Activated T-cell treated with anti-CD3 and anti-CD28 coated beads, Interleukin-2, amount 50 U/mL, for 48 hours (primary cell): ENCODE measurements around the gene SH3RF3.
"Not testable (repeated sequence)": the region's sequence is repeated elsewhere in the genome, so short reads cannot be mapped to it uniquely, and the experiment has no call there.

Source experiments
- DNase-seq, 2 experiments: peaks; one replicate each; pipeline ENCODE4 v3.0.0-alpha.2; 2020

The SH3RF3 gene

GRCh38 chr2:109160714-109161440 lies 31.9 kb downstream of the SH3RF3 start:
- DNase-seq, result no peak

DNA sequence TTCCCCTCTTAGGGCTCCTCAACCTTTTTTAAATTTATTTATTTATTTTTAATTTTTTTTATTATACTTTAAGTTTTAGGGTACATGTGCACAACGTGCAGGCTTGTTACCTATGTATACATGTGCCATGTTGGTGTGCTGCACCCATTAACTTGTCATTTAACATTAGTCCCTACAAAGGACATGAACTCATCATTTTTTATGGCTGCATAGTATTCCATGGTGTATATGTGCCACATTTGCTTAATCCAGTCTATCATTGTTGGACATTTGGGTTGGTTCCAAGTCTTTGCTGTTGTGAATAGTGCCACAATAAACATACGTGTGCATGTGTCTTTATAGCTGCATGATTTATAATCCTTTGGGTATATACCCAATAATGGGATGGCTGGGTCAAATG lies 33.4 kb downstream of the SH3RF3 start:
- not testable (repeated sequence) for DNase-seq

DNA sequence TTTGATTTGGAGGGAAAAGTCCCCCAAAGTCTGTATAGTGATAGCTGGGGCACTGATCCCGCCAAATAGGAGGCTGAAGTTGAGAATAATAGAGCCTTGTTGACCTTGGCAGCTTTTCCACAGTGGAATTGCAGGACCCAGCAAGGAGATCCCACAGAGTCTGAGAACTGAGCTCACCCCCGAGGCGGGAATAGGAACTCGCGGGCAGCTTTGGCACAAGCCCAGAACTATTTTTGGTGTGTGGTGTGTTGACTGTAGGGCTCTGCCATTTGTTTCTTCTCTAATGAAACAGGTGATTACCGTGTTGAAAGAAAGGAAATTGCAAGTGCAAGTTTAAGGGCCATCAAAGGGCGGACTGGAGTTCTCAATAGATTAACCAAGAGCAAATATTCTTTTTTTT lies 34.0 kb downstream of the SH3RF3 start:
- DNase-seq, result no peak

DNA sequence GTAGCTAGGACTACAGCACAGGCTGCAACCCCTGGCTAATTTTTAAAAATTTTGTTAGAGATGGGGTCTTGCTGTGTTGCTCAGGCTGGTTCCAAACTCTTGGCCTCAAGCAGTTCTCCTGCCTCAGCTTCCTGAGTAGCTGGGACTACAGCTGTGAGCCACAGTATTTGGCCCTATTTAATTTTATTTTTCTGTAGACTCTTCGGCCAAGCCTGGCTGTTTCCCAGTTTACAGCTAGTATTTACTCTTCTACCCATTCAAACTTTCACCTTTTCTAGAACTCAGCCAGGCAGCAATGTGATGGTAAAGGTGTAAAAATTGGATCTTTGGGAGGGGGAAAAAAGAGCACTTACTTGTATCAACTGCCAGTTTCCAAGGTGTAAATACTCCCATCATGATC lies 35.3 kb downstream of the SH3RF3 start:
- no peak for DNase-seq

DNA sequence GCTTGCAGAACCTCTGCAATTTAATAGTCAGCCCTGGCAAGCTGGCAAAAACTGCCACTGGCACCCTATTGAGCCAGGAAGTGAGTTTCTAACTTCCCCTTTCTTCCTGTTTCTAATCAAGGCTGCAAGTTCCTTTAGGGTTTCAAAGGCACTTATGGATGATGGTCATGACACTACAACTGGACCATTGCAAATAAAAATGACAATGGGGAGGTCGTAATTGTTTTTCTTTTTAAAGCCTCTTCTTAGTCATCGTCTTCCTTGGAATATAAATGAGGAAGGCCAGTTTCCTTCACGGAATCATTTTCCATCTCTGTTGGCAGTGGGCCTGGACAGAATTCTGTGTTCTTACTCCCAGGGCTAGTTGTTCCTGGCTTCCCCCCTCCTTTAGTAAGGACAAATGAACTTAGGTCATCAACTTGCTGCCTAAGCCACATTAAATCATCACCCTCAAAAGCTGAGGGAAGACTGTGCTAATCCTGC lies 35.8 kb downstream of the SH3RF3 start:
- DNase-seq, result no peak

GRCh38 chr2:109166811-109167210 lies 37.8 kb downstream of the SH3RF3 start:
- no peak for DNase-seq

GRCh38 chr2:109168086-109168485 lies 39.1 kb downstream of the SH3RF3 start:
- DNase-seq, result no peak

DNA sequence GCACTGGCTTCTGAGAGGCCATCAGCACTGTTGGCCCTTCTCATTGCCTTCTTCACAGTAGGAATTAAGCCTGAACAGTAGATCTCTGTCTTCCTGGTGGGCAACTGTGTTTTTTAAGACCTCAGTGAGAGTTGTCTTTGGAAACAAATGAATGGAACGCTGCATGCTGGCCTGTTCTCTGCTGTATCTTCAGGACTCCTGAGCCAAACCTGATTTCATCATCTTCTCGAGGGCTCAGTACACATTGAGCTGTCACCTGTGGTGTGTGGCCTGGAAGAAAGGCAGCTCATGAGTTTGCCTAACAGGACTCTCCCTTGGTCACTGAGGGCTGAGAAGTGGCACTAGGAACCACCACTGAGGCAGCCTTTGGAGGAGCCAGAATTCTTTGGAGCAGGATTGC lies 39.7 kb downstream of the SH3RF3 start:
- no peak for DNase-seq

DNA sequence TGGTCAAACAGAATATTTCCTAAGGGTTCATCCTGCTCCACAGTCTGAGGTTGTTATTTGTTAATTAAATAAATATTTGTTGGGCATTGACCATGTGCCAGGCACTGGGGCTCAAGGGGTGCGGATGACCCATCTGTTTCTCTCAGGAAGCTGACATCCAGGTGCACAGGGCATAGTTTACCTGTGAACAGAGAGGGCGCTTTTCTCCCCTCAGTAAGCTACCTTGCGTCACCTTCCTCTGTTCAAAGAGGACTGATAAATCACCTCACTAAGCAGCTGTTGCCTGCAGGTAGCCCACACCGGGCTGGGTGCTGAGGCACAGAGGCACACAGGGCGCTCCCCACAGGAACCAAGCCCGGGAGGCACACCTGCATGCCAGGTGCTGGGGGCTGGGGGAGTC lies 41.6 kb downstream of the SH3RF3 start:
- DNase-seq, result no peak

DNA sequence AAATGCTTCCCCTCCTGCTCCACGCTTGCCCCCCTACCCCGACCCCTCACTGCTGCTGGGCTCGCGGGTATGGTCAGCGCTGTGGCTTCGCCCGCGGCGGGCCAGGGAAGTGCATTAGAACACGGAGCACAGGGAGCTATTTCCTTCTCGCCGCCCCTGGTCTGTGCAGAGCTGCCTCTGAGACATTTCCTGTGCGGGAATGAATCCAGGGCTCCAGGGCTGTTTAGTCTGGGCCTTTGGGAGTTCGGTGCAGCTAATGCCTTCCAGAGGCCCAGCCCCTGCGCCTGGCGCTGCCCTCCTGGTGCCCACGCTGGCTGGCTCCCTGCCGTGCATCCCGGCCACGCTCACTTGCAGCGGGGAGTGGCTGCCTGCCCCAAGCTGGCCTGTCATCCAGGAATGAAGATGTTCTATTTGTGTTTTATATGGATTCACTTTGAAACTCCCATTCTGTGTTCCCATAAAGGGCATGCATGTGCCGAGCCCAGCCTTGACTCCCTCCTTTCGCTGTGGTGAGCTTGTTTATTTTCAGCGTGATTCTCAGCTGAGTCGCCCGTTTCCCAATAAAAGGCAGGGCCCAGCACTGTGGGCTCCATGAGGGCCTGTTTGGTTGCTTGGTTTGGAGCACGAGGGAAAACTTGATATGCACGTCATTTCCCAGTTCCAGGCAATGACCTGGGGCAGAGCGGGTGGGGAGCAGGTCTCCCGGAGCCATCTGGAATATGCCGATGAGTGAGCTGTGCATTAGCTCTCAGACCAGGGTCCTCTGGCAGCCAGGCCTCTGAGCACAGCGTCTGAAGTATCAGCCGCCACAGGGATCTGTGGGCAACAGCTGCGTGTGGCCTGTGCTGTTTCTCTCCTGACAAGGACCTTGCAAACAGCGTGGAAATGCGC lies 42.7 kb downstream of the SH3RF3 start:
- DNase-seq, result no peak

- no peak for DNase-seq
Observed at GRCh38 chr2:109172556-109173105, 43.6 kb downstream of the SH3RF3 start.

DNA sequence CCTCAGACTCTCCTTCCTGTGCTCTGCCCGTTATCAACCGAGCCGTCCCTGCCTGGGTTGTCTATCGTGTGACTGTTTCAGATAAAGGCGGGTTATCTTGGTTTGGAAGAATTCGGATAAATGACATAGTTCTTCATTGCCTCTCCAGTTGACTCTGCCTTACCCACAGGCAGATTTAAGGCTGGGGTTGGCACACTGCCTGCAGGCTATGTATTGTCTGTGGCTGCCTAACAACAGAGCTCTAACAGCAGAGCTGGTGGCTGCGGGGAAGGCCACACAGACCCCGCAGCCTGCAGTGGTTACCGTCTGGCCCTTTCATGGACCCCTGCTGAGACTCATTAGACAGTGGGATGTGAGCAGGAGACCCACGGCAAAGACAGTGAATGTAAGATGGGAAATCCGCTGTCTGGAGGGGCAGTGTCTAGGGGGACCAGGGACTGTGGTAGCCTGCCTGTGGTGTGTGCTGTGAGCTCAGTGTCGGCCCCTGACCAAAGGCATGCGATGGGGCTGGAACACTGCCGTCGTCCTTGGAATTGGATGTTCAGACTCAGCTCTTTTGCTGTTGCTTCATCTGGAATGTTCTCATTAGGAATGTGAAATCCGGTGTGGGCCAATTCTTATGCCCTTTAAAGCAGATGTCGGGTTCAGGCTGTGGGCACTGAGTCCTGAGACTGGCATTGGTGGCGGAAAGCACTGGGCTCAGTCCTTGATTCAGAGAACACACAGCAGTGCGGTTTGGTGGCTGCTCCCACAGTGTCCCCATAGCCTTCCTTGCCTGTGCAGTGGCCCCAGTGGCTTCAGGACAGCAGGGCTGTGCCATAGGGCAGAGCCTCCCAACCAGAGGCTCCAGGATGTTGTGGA lies 44.5 kb downstream of the SH3RF3 start:
- DNase-seq, result no peak

GRCh38 chr2:109174214-109174613 lies 45.2 kb downstream of the SH3RF3 start:
- DNase-seq, result no peak

- DNase-seq, result no peak
Observed at GRCh38 chr2:109174626-109175349, 45.8 kb downstream of the SH3RF3 start.

GRCh38 chr2:109175350-109175678 lies 46.3 kb downstream of the SH3RF3 start:
- DNase-seq, result no peak

DNA sequence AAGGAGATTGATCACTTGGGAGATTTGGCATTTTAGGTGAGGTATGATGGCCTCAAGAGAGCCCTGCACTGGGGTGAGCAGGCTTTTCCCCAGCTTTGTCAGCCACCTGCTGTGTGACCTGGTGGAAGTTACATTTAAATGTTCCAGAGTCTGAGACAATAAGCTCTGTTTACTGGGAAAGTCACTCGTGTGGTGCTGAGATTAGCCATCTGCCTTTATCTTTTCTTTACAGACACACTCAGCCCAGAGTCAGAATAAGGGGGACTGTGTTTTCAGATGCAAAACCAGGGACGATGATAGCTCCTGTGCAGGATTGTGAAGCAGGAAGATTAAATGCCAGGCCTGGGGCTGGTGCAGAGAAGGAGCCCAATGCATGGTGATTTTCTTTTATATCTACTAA lies 47.9 kb downstream of the SH3RF3 start:
- DNase-seq, result no peak

DNA sequence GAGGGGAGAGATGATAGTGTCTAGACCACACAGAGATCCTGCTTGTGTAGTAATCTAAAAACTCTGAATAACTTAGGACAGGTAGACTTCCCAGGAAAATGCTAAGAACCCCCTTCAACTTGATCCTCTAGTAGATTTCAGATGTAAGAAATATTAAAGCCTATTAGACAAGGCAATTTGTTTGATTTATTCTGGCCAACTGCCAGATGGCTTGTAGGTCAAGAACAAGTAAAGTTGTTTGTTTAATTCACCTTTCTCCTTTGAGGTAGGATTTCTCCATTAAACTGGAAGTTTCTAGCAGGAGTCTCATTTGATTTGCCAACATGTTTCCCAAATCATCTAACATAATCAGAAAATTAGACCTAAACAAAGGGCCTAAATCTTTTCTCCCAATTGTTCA lies 48.6 kb downstream of the SH3RF3 start:
- no peak for DNase-seq

- DNase-seq, result no peak
Observed at GRCh38 chr2:109178968-109179367, 50.0 kb downstream of the SH3RF3 start.

- no peak for DNase-seq
Observed at GRCh38 chr2:109180786-109181185, 51.8 kb downstream of the SH3RF3 start.

- no peak for DNase-seq
Observed at GRCh38 chr2:109182426-109182825, 53.4 kb downstream of the SH3RF3 start.

- DNase-seq, result no peak
Observed at GRCh38 chr2:109183871-109184270, 54.9 kb downstream of the SH3RF3 start.

DNA sequence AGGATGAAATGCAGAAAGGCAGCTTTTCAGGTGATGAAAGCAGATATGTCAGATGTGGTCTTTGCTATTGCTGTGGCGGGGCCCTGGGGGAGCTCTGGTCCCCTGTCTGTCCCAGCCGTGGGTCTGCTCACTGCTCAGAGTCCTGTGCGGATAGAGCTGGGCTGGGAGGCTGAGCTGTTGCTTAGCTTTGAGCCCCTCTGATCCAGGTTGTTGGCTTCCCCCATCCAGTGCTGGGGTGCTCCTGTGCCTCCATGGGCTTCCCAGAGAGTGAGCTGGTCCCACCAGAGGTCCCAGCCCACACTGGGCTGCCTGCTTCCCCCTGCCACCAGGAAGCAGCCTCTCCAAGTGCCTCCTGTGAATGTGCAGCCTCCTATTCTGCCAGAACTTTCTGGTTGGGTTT lies 55.4 kb downstream of the SH3RF3 start:
- DNase-seq, result no peak
